Neuron (in vitro differentiated cells): Measurements from ENCODE around the gene STIM1.

Experiments used
- H2AFZ ChIP-seq: one replicate; pipeline ENCODE4 v1.6.1; 2013; ENCODE audit warnings: low read depth, mild to moderate bottlenecking, inconsistent platforms, low read length, moderate library complexity
- H3K27me3 ChIP-seq: one replicate; pipeline ENCODE4 v1.6.1; 2013; ENCODE audit warnings: low read length; ENCODE audit not compliant: insufficient read depth
- H3K36me3 ChIP-seq: one replicate; pipeline ENCODE4 v1.6.1; 2013; ENCODE audit warnings: low read length; ENCODE audit not compliant: insufficient read depth
- H3K4me1 ChIP-seq: one replicate; pipeline ENCODE4 v1.6.1; 2013; ENCODE audit warnings: low read length; ENCODE audit not compliant: insufficient read depth
- H3K4me3 ChIP-seq: 2 replicates; pipeline ENCODE4 v1.5.1; 2013; ENCODE audit warnings: mild to moderate bottlenecking, low read length, moderate library complexity
- H3K9me3 ChIP-seq: one replicate; pipeline ENCODE4 v1.6.1; 2013; ENCODE audit warnings: low read length

The STIM1 gene

DNA sequence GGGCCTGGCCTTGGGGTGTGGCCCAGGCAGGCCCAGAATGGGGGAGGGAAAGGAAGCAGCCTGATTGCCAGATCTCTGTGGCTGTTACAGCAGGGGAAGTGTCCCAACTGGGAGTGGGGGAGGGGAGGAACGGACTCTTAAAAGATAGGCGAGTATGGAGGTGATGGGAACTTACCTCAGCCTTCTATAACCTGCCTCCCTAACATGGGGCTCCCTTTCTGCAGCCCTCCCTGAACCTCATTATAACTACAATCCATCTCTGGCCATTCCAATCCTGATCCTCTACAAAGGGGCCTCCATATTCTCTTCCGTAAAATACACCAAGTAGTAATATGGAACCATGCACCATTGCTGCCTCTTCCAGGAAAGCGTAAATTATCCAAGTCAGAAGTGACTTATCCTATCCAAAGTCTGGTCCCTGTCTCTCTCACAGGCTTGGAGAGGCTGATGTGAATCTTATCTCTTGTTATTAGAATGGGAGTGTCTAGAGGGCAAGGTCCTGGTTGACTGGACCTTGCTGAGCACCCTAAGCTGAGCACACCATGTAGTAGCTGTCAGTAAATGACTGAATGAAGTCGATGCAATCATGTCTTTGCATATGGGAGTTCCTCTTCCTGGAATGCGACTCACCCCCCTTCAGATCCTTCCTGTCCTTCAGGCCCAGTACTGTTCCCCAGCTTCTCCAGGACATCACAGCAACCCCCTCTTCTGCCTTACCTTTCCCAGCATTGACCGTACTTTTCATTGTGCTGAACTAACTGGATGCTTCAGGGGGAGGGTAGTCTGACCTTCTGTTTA lies 20.6 kb upstream of the STIM1 start:
- Histone ChIP-seq H3K4me1 (peaks cover 11% of the 10 kb centered on the region), H3K9me3 (no peaks in the 10 kb centered on the region), H3K36me3 (peaks cover 17% of the 10 kb centered on the region), H2AFZ (no peak overlapping the region), H3K4me3 (no peak overlapping the region), H3K27me3 (no peaks in the 10 kb centered on the region)

DNA sequence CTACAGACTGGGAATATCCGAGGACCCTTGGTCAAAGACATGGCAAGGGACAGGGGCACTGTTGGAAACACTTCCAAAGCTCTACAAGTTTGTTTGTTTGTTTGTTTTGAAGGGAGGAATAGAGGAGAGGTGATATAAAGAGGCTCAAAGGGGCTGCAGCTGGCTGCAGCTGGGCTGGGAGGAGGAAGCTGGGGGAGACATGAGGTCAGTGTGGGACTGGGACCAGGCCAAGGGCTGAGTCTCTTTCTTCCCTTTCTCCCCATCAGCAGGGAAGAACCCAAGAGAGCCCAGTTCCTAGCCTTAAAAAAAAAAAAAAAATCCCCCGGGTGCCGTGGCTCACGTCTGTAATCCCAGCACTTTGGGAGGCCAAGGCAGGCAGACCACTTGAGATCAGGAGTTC lies 19.7 kb upstream of the STIM1 start:
- no peaks in the 10 kb centered on the region for H3K27me3 ChIP-seq
- H3K4me3 ChIP-seq: no peak overlapping the region
- H3K36me3 ChIP-seq: peaks cover 9% of the 10 kb centered on the region
- H2AFZ ChIP-seq: no peak overlapping the region
- peaks cover 13% of the 10 kb centered on the region for H3K4me1 ChIP-seq
- H3K9me3 ChIP-seq: no peaks in the 10 kb centered on the region

- H3K9me3 ChIP-seq: no peaks in the 10 kb centered on the region
- no peak overlapping the region for H3K4me3 ChIP-seq
- no peak overlapping the region for H2AFZ ChIP-seq
- H3K36me3 ChIP-seq: peaks cover 4% of the 10 kb centered on the region
- no peaks in the 10 kb centered on the region for H3K27me3 ChIP-seq
- H3K4me1 ChIP-seq: peaks cover 14% of the 10 kb centered on the region
Observed at GRCh38 chr11:3836903-3837302, 18.6 kb upstream of the STIM1 start.

GRCh38 chr11:3837793-3838192 lies 17.7 kb upstream of the STIM1 start:
- Histone ChIP-seq H3K27me3 (no peaks in the 10 kb centered on the region), H2AFZ (no peak overlapping the region), H3K9me3 (no peaks in the 10 kb centered on the region), H3K4me3 (no peak overlapping the region), H3K4me1 (peaks cover 16% of the 10 kb centered on the region), H3K36me3 (peaks cover 4% of the 10 kb centered on the region)

- H3K36me3 ChIP-seq: peaks cover 4% of the 10 kb centered on the region
- no peak overlapping the region for H3K4me3 ChIP-seq
- no peaks in the 10 kb centered on the region for H3K27me3 ChIP-seq
- no peak overlapping the region for H2AFZ ChIP-seq
- H3K9me3 ChIP-seq: no peaks in the 10 kb centered on the region
- peaks cover 16% of the 10 kb centered on the region for H3K4me1 ChIP-seq
Observed at GRCh38 chr11:3838504-3838903, 17.0 kb upstream of the STIM1 start.

DNA sequence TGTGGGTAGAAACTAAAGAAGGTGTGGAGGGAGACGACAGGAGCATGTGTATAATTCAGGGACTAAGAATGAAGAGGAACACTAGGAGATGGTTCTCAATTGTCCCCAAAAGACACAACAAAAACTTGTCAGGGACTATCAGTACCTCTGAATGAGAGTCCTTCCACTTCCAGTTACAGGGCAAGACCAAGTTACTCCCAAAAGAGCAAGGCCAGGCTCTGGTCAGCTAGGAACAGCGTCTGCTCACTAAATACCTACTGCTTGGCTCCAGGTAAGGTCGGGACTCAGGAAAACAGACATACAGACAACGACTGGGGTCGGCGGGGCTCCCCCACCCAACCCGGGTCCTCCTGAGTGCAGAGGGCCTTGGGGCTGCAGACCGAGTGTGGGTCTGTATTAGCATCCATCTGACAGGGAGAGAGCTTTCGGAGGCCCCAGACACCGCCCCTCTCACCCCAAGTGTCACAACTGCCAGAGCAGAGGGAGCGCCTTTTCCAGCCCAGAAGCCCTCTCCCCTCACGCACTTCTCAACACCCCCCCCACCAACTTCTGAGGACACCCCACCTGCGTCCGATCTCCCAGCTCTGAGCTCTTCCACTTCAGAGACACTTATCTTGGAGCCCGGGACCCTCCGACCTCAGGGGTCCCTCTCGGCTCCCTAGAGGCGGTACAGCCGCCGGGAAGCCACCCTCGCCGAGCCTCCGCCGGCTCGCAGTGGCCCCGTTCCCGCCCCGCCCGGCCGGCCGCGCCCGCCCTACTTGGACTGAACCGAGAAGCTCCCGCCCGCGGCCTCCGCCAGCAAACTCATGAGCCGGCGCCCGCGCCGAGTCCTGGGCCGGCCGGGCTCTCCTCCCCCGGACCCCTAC lies 15.2 kb upstream of the STIM1 start:
- peak overlapping the region; percentile 68 for H2AFZ ChIP-seq
- no peaks in the 10 kb centered on the region for H3K9me3 ChIP-seq
- H3K4me3 ChIP-seq: peak overlapping the region; percentile 61
- H3K27me3 ChIP-seq: no peaks in the 10 kb centered on the region
- peaks cover 16% of the 10 kb centered on the region for H3K4me1 ChIP-seq
- peaks cover 2% of the 10 kb centered on the region for H3K36me3 ChIP-seq

GRCh38 chr11:3840870-3841425 lies 14.5 kb upstream of the STIM1 start, which contains the start of gene RHOG:
RHOG (minus strand) TSS chr11:3840959; CDS start chr11:3828138, 12,821 bp downstream.
- peak within 1 kb of the TSS; percentile 91 for H2AFZ ChIP-seq
- H3K4me1 ChIP-seq: peaks cover 16% of the 10 kb centered on the region
- no peaks in the 10 kb centered on the region for H3K27me3 ChIP-seq
- H3K9me3 ChIP-seq: no peaks in the 10 kb centered on the region
- H3K36me3 ChIP-seq: no peaks in the 10 kb centered on the region
- peak within 1 kb of the TSS; percentile 61 for H3K4me3 ChIP-seq

DNA sequence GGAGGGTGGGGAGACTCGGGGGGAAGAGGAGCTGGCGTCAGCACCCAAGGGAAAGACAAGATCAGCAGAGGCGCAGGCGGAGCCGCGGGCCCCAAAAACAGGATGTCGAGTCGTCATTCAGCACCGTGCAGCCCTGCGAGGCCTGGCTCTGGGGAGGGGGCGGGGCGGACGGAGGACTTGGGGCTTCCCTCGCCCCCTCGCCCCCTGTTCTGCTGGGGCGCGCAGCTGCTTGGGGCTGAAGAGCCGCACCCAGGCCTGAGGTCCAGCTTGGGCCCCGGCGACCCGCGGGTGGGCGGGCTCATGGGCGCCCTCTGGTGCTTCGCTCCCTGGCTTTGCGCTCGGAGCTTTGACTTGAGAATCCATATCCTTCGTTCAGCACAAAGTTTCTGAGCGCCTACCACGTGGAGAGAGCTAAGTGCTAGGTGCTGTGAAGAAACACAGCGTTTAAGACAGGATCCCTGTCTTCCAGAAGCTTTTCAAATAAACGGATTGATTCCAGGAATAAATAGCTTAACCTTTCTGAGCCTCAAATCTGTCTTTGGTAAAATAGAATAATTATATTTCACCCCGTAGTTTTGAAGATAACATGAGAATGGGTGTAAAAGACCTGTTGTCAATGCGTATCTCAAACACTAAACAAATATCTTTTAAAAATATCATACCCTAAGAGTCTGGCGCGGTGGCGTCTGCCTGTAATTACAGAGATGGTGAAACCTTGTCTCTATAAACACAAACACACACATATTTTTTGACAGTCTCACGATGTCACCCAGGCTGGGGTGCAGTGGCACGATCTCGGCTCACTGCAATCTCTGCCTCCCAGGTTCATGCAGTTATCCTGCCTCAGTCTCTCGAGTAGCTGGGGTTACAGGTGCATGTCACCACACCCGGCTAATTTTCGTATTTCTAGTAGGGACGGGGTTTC lies 13.8 kb upstream of the STIM1 start:
- Histone ChIP-seq H3K4me3 (peak overlapping the region; percentile 61), H3K36me3 (no peaks in the 10 kb centered on the region), H3K9me3 (no peaks in the 10 kb centered on the region), H3K4me1 (peaks cover 16% of the 10 kb centered on the region), H2AFZ (peak overlapping the region; percentile 91), H3K27me3 (no peaks in the 10 kb centered on the region)

DNA sequence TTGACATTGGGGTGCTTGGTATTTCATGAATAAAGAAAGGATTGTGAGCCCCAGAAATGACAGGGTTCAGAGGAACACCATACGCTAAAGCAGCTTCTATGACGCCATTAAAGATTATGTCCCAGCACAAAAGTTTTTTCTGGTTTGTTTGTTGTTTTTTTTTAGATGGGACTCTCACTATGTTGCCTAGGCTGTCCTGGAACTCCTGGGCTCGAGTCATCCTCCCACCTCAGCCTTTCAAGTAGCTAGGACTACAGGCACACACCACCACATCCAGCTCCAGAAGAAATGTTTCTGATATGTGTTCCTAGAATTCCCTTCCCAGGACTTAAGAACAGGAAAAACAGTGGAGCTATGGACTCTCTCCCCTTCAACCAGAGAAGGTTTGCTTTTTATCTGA lies 12.1 kb upstream of the STIM1 start:
- Histone ChIP-seq H3K9me3 (no peaks in the 10 kb centered on the region), H2AFZ (no peak overlapping the region), H3K36me3 (no peaks in the 10 kb centered on the region), H3K4me1 (peaks cover 10% of the 10 kb centered on the region), H3K4me3 (no peak overlapping the region), H3K27me3 (no peaks in the 10 kb centered on the region)

DNA sequence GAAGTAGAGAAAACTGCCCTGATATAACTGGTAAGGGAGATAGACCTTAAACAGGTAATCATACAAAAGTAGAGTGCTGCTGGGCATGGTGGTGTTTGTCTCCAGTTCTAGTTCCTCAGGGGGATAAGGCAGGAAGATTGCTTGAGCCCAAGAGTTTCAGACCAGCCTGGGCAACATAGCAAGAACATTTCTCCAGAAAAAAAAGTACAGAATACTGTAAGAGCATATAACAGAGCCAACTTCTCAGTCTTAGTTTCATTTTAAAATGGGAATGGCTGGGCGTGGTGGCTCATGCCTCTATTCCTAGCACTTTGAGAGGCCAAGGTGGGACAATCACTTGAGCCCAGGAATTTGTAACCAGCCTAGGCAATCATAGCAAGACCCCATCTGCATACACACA lies 10.2 kb upstream of the STIM1 start:
- H3K36me3 ChIP-seq: no peaks in the 10 kb centered on the region
- peaks cover 2% of the 10 kb centered on the region for H3K4me1 ChIP-seq
- no peaks in the 10 kb centered on the region for H3K27me3 ChIP-seq
- H3K4me3 ChIP-seq: no peak overlapping the region
- no peak overlapping the region for H2AFZ ChIP-seq
- H3K9me3 ChIP-seq: no peaks in the 10 kb centered on the region

DNA sequence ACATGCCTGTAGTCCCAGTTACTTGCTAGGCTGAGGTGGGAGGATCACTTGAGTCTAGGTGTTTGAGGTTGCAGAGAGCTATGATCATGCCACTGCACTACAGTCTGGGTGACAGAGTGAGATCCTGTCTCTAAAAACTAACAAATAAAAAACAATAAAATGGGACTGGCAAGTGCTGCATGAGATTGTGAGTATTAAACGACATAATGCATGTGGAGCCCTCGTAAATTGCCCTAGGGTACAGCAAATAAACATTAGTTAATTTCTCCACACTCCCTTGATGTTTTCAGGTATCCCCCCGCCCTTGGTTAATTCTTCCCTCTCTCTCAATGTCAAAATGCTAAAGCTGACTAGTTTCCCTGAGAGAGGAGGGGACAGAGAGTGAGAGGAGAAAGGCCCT lies 9.8 kb upstream of the STIM1 start:
- Histone ChIP-seq H3K4me1 (peaks cover 2% of the 10 kb centered on the region), H2AFZ (no peak overlapping the region), H3K27me3 (no peaks in the 10 kb centered on the region), H3K9me3 (no peaks in the 10 kb centered on the region), H3K36me3 (no peaks in the 10 kb centered on the region), H3K4me3 (no peak overlapping the region)

- Histone ChIP-seq H3K9me3 (no peaks in the 10 kb centered on the region), H3K4me1 (peaks cover 2% of the 10 kb centered on the region), H2AFZ (no peak overlapping the region)
Observed at GRCh38 chr11:3849297-3849874, 6.1 kb upstream of the STIM1 start.

More at GRCh38 chr11:3849297-3849874, 6.1 kb upstream of the STIM1 start:
- H3K27me3 ChIP-seq: no peaks in the 10 kb centered on the region
- H3K36me3 ChIP-seq: no peaks in the 10 kb centered on the region
- no peak overlapping the region for H3K4me3 ChIP-seq
